Panc1 (cell line): ENCODE data around the gene IGSF21. TPM values are rescaled to one million over a fixed set of nuclear protein-coding genes. Genes with fewer than 3 reads are reported as not detected.

ENCODE experiments used
- ATAC-seq: fragments of 200-7000 bp; cut with Tn5 transposase; 2 replicates; pipeline ENCODE4 v1.9.1; 2020; ENCODE audit warnings: mild to moderate bottlenecking, moderate library complexity
- BruUV-seq: library from RNA; stranded (reverse); fragments of 400-500 nt; replicated peaks from 2 replicates; lab custom pipeline; 2021; lab: Mats Ljungman, UMichigan
- CTCF ChIA-PET: fragments of 300-600 bp; sonication (Branson Sonifier 250); formaldehyde crosslinking; loops from one replicate; lab custom pipeline; 2022; ENCODE audit warnings: antibody characterized with exemption; lab: Charles Lee
- POLR2A ChIA-PET: fragments of 300-600 bp; sonication (Branson Sonifier 250); formaldehyde crosslinking; loops from one replicate; lab custom pipeline; 2022; ENCODE audit warnings: antibody characterized with exemption; lab: Charles Lee
- DNase-seq: peaks from one replicate; pipeline ENCODE4 v3.0.0-alpha.2; 2010; ENCODE audit warnings: low read depth, low spot score
- H3K27ac ChIP-seq: 2 replicates; pipeline ENCODE4 v1.5.1; 2011; ENCODE audit warnings: mild to moderate bottlenecking, low read length, inconsistent platforms
- H3K27me3 ChIP-seq: fragments of 200-500 bp; sonication (Bioruptor generic); 2 replicates; pipeline ENCODE4 v1.6.0; 2014; ENCODE audit warnings: low read length, inconsistent platforms; ENCODE audit not compliant: control insufficient read depth, insufficient read depth
- H3K36me3 ChIP-seq: fragments of 200-500 bp; sonication (Bioruptor generic); 2 replicates; pipeline ENCODE4 v1.5.1; 2014; ENCODE audit warnings: inconsistent platforms, mild to moderate bottlenecking, low read length, moderate library complexity; ENCODE audit not compliant: control insufficient read depth, insufficient read depth
- H3K4me1 ChIP-seq: 2 replicates; pipeline ENCODE4 v1.5.1; 2011; ENCODE audit warnings: inconsistent platforms, mild to moderate bottlenecking, low read length, moderate library complexity; ENCODE audit not compliant: control insufficient read depth, insufficient read depth
- H3K4me3 ChIP-seq, 2 experiments: 2 replicates each; pipeline ENCODE4 v1.5.1; 2011 to 2012; ENCODE audit warnings: low read depth in 2 of 2, low read length in 2 of 2, mild to moderate bottlenecking in 2 of 2, inconsistent platforms in 1 of 2, moderate library complexity in 1 of 2
- H3K9me3 ChIP-seq: fragments of 200-500 bp; sonication (Bioruptor generic); 2 replicates; pipeline ENCODE4 v1.5.1; 2014; ENCODE audit warnings: low read depth, mild to moderate bottlenecking, inconsistent platforms, low read length, moderate library complexity; ENCODE audit not compliant: control insufficient read depth, insufficient read depth
- POLR2AphosphoS5 ChIP-seq: IDR thresholded peaks from 2 replicates; pipeline ENCODE4 v1.6.1; 2012; ENCODE audit warnings: mild to moderate bottlenecking, low read depth, low read length, moderate library complexity
- SIN3A ChIP-seq: IDR thresholded peaks from 2 replicates; pipeline ENCODE4 v1.6.1; 2012; ENCODE audit warnings: low read depth, mild to moderate bottlenecking, low read length, moderate library complexity, borderline replicate concordance; ENCODE audit not compliant: insufficient read depth
- TCF7L2 ChIP-seq: IDR thresholded peaks from 2 replicates; pipeline ENCODE4 v1.6.1; 2011; ENCODE audit warnings: mild to moderate bottlenecking, low read depth, low read length, inconsistent platforms
- in situ Hi-C: cut with HindIII; loops from 2 replicates; pipeline ENCODE4 v1.10.0; 2016; ENCODE audit warnings: low sequenced_read_pairs, low pct_unique_long_range_greater_than_20kb
- intact Hi-C: fragments of 100-400 bp; cut with micrococcal nuclease; formaldehyde crosslinking; loops from one replicate; pipeline ENCODE4 v1.10.0; 2022; ENCODE audit not compliant: unreplicated experiment
- total RNA-seq: library from RNA; stranded (reverse); gene quantifications from one replicate; pipeline ENCODE4 v1.2.1, GENCODE V29; 2021; ENCODE audit not compliant: unreplicated experiment
- TF ChIP-seq, protein P1 (sequence below): fragments of 450-650 bp; IDR thresholded peaks from 2 replicates; pipeline ENCODE4 v1.5.1; 2017; ENCODE audit warnings: mild to moderate bottlenecking
- TF ChIP-seq, protein P2 (sequence below), 2 experiments: IDR thresholded peaks; 2 replicates each; pipeline ENCODE4 v1.6.1; 2011 to 2012; ENCODE audit warnings: low read depth in 2 of 2, control low read depth in 1 of 2, low read length in 1 of 2, mild to moderate bottlenecking in 1 of 2, moderate library complexity in 1 of 2; ENCODE audit not compliant: insufficient read depth in 1 of 2

IGSF21 gene
- total RNA-seq, 1 experiment from 2014 or later, result not detected

DNA sequence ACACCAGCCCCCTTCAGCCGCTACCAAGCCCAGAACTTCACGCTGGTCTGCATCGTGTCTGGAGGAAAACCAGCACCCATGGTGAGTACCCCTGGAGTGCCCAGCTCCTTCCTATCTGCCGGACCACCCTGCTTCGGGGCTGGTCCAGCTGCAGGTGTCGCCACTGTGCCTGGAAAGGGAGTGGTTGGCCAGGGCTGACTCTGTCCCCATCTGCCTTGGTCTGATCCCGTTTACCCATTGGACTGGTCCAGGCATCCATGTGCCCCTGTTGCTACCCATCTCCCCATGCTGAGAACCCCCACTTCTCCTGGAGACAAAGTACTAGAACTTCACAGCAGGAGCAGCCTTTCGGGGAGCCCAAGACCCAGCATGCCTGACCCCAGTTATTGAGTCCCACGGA is 254.6 kb downstream of the IGSF21 start:
- intact Hi-C loops, result loop anchor here (5.0 kb wide), 1 partner anchor 160 kb away; no protein-coding TSS in a partner anchor

DNA sequence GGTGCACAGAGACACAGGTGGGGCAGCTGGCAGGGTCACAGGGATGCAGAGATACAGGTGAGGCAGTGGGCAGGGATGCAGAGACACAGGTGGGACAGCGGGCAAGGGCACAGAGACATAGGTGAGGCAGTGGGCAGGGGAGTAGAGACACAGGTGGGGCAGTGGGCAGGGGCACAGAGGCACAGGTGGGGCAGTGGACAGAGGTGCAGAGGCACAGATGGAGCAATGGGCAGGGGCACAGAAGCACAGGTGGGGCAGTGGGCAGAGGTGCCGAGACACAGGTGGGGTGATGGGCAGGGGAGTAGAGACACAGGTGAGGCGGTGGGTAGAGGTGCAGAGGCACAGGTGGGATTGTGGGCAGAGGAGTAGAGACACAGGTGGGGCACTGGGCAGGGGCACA is 255.8 kb downstream of the IGSF21 start:
- no peak overlapping the region for H3K27ac ChIP-seq
- peaks cover 15% of the 10 kb centered on the region for H3K27me3 ChIP-seq
- in situ Hi-C loops (no loop called here), intact Hi-C loops (loop anchor here (5.0 kb wide), 1 partner anchor 159 kb away; no protein-coding TSS in a partner anchor)
- POLR2A ChIA-PET, result no interaction called here
- H3K36me3 ChIP-seq, result no peaks in the 10 kb centered on the region
- TF ChIP-seq, protein P1, sequence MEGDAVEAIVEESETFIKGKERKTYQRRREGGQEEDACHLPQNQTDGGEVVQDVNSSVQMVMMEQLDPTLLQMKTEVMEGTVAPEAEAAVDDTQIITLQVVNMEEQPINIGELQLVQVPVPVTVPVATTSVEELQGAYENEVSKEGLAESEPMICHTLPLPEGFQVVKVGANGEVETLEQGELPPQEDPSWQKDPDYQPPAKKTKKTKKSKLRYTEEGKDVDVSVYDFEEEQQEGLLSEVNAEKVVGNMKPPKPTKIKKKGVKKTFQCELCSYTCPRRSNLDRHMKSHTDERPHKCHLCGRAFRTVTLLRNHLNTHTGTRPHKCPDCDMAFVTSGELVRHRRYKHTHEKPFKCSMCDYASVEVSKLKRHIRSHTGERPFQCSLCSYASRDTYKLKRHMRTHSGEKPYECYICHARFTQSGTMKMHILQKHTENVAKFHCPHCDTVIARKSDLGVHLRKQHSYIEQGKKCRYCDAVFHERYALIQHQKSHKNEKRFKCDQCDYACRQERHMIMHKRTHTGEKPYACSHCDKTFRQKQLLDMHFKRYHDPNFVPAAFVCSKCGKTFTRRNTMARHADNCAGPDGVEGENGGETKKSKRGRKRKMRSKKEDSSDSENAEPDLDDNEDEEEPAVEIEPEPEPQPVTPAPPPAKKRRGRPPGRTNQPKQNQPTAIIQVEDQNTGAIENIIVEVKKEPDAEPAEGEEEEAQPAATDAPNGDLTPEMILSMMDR, result no peak
- TF ChIP-seq, protein P2, sequence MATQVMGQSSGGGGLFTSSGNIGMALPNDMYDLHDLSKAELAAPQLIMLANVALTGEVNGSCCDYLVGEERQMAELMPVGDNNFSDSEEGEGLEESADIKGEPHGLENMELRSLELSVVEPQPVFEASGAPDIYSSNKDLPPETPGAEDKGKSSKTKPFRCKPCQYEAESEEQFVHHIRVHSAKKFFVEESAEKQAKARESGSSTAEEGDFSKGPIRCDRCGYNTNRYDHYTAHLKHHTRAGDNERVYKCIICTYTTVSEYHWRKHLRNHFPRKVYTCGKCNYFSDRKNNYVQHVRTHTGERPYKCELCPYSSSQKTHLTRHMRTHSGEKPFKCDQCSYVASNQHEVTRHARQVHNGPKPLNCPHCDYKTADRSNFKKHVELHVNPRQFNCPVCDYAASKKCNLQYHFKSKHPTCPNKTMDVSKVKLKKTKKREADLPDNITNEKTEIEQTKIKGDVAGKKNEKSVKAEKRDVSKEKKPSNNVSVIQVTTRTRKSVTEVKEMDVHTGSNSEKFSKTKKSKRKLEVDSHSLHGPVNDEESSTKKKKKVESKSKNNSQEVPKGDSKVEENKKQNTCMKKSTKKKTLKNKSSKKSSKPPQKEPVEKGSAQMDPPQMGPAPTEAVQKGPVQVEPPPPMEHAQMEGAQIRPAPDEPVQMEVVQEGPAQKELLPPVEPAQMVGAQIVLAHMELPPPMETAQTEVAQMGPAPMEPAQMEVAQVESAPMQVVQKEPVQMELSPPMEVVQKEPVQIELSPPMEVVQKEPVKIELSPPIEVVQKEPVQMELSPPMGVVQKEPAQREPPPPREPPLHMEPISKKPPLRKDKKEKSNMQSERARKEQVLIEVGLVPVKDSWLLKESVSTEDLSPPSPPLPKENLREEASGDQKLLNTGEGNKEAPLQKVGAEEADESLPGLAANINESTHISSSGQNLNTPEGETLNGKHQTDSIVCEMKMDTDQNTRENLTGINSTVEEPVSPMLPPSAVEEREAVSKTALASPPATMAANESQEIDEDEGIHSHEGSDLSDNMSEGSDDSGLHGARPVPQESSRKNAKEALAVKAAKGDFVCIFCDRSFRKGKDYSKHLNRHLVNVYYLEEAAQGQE (IDR thresholded peaks at IDR 0.05; ENCODE audit: insufficient read depth in 1 of 2, low read depth in 2 of 2, low read length in 1 of 2), result no peak
- no peak for TF ChIP-seq POLR2AphosphoS5
- no peak for TF ChIP-seq SIN3A
- no peak for TF ChIP-seq TCF7L2
- no peaks in the 10 kb centered on the region for H3K4me1 ChIP-seq
- CTCF ChIA-PET, result no interaction called here
- ATAC-seq (no peak), DNase-seq (no peak)
- no peaks in the 10 kb centered on the region for H3K9me3 ChIP-seq
- BruUV-seq, result no TSS peak
- H3K4me3 ChIP-seq, result no peak overlapping the region

More for the DNA sequence above, 254.6 kb downstream of the IGSF21 start:
- in situ Hi-C loops, result no loop called here
- ChIA-PET CTCF (no interaction called here), POLR2A (interaction anchor here (0.7 kb wide), 1 partner anchor 144 kb away, joined by 3 read pairs; no protein-coding TSS in a partner anchor)
- Histone ChIP-seq H3K27ac (no peak overlapping the region), H3K4me1 (no peaks in the 10 kb centered on the region), H3K9me3 (no peaks in the 10 kb centered on the region), H3K4me3 (no peak overlapping the region), H3K27me3 (peaks cover 21% of the 10 kb centered on the region), H3K36me3 (no peaks in the 10 kb centered on the region)
- TF ChIP-seq, protein P1, result no peak
- TF ChIP-seq, protein P2 (IDR thresholded peaks at IDR 0.05; ENCODE audit: insufficient read depth in 1 of 2, low read depth in 2 of 2, low read length in 1 of 2), result no peak
- no peak for TF ChIP-seq POLR2AphosphoS5
- no peak for TF ChIP-seq SIN3A
- TF ChIP-seq TCF7L2, result no peak
- no TSS peak for BruUV-seq
- ATAC-seq (no peak), DNase-seq (no peak)
